Sigmoid colon (tissue), 3 donors: ENCODE data around the gene TNFRSF13B.

Source experiments
- POLR2A ChIP-seq, 2 donors: fragments of 450-650 bp; IDR thresholded peaks; one replicate each; pipeline ENCODE4 v1.6.1; 2016; ENCODE audit warnings: antibody characterized with exemption in 2 of 2, mild to moderate bottlenecking in 2 of 2, moderate library complexity in 2 of 2
- TF ChIP-seq, protein P1 (sequence below), 4 experiments: fragments of 450-650 bp in 3 of 4; fragments of 200-600 bp in 1 of 4; IDR thresholded peaks; one replicate each; pipeline ENCODE4 v1.5.1; 2016 to 2019; ENCODE audit warnings: antibody characterized with exemption in 4 of 4, mild to moderate bottlenecking in 3 of 4, moderate library complexity in 2 of 4

DNA sequence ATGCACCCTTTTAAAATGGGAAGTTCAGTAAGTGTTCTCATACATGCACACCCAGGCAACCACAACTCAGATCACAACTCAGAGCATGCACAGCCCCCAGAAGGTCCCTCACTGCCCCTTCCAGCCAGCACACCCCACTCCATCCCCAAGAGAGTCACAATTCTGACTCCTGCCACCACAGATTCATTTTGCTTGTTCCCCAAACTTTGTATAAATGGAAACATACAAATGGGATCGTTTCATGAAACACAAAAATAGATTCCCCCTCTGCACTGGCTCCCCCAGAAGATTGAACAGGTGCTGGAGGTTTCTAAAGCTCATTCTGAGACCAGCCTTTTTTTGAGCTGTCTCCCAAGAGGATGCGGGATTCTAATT, 3.3 kb upstream of the TNFRSF13B start:
- TF ChIP-seq POLR2A (IDR thresholded peaks at IDR 0.05) = no peak
- TF ChIP-seq, protein P1, sequence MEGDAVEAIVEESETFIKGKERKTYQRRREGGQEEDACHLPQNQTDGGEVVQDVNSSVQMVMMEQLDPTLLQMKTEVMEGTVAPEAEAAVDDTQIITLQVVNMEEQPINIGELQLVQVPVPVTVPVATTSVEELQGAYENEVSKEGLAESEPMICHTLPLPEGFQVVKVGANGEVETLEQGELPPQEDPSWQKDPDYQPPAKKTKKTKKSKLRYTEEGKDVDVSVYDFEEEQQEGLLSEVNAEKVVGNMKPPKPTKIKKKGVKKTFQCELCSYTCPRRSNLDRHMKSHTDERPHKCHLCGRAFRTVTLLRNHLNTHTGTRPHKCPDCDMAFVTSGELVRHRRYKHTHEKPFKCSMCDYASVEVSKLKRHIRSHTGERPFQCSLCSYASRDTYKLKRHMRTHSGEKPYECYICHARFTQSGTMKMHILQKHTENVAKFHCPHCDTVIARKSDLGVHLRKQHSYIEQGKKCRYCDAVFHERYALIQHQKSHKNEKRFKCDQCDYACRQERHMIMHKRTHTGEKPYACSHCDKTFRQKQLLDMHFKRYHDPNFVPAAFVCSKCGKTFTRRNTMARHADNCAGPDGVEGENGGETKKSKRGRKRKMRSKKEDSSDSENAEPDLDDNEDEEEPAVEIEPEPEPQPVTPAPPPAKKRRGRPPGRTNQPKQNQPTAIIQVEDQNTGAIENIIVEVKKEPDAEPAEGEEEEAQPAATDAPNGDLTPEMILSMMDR (IDR thresholded peaks at IDR 0.05) = no peak
